OCI-LY1 (cell line): ENCODE data around the gene ZNRF3.

Source experiments
- CTCF ChIP-seq: fragments of 200-600 bp; sonication (generic), shearing (Covaris generic); IDR thresholded peaks from 2 replicates; pipeline ENCODE4 v1.5.1; 2017; ENCODE audit warnings: mild to moderate bottlenecking, antibody characterized with exemption, low read length, moderate library complexity, mixed read lengths
- EZH2 ChIP-seq: fragments of 200-600 bp; sonication (generic), shearing (Covaris generic); IDR thresholded peaks from 2 replicates; pipeline ENCODE4 v1.8.0; 2017; ENCODE audit warnings: borderline replicate concordance, mixed run types, mild to moderate bottlenecking, antibody characterized with exemption, low read length, moderate library complexity, mixed read lengths

- no peak for TF ChIP-seq CTCF
- no peak for TF ChIP-seq EZH2
Measured at GRCh38 chr22:28920757-28921584, 37.6 kb downstream of the ZNRF3 start.
